Gastroesophageal sphincter (tissue), 4 donors: ENCODE measurements around the gene ST7. TPM values are rescaled to one million over a fixed set of nuclear protein-coding genes. Genes with fewer than 3 reads are reported as not detected.

Source experiments
- ATAC-seq: fragments of 150-250 bp; one replicate; pipeline ENCODE4 v1.9.1; 2016; ENCODE audit warnings: mild to moderate bottlenecking, moderate library complexity
- H3K27ac ChIP-seq, 4 donors: fragments of 200-600 bp; sonication (generic) in 3 of 4; 1 replicate in 3 of 4; 2 replicates in 1 of 4; pipeline ENCODE4 v1.5.1; 2016 to 2019
- H3K27me3 ChIP-seq: fragments of 200-600 bp; sonication (generic); one replicate; pipeline ENCODE4 v1.5.1; 2019
- H3K36me3 ChIP-seq, 2 donors: fragments of 200-600 bp; sonication (generic); one replicate each; pipeline ENCODE4 v1.5.1; 2019; ENCODE audit warnings: control low read depth in 1 of 2
- H3K4me1 ChIP-seq, 3 donors: fragments of 200-600 bp; sonication (generic); 1 replicate in 2 of 3; 2 replicates in 1 of 3; pipeline ENCODE4 v1.5.1; 2016 to 2019; ENCODE audit warnings: control low read depth in 2 of 3
- H3K4me3 ChIP-seq, 2 donors: fragments of 200-600 bp; sonication (generic); one replicate each; pipeline ENCODE4 v1.5.1; 2019; ENCODE audit warnings: mild to moderate bottlenecking in 1 of 2, moderate library complexity in 1 of 2
- H3K9me3 ChIP-seq, 3 donors: fragments of 200-600 bp; sonication (generic); one replicate each; pipeline ENCODE4 v1.5.1; 2017 to 2019; ENCODE audit warnings: control low read depth in 2 of 3
- EP300 ChIP-seq: sonication (generic); formaldehyde crosslinking; IDR thresholded peaks from one replicate; pipeline ENCODE4 v1.6.1; 2017; ENCODE audit warnings: antibody characterized with exemption, mild to moderate bottlenecking
- POLR2A ChIP-seq, 2 donors: fragments of 450-650 bp; IDR thresholded peaks; one replicate each; pipeline ENCODE4 v1.6.1; 2017; ENCODE audit warnings: antibody characterized with exemption in 2 of 2, mild to moderate bottlenecking in 2 of 2, moderate library complexity in 1 of 2
- POLR2AphosphoS5 ChIP-seq: sonication (generic); formaldehyde crosslinking; IDR thresholded peaks from one replicate; pipeline ENCODE4 v1.6.1; 2017; ENCODE audit warnings: antibody characterized with exemption
- WGBS, 2 donors: methylation state at CpG; one replicate each; pipeline ENCODE4 v1.1.5; 2018; ENCODE audit warnings: low coverage in 1 of 2; 5-methylcytosine and 5-hydroxymethylcytosine counted together
- total RNA-seq, 4 donors: library from RNA; depleted of rRNA; stranded (reverse); fragments of >200 nt; gene quantifications; one replicate each; pipeline ENCODE4 v1.1.0, GENCODE V29; 2016
- TF ChIP-seq, protein P1 (sequence below), 4 experiments: fragments of 200-600 bp in 2 of 4; fragments of 450-650 bp in 2 of 4; sonication (generic) in 1 of 4; IDR thresholded peaks; one replicate each; pipeline ENCODE4 v1.5.1; 2017 to 2019; ENCODE audit warnings: antibody characterized with exemption in 4 of 4, mild to moderate bottlenecking in 2 of 4, moderate library complexity in 2 of 4

ST7 gene
- total RNA-seq, 4 donors from 2014 or later: 19.1 to 43.9 (median 24.2) TPM

DNA sequence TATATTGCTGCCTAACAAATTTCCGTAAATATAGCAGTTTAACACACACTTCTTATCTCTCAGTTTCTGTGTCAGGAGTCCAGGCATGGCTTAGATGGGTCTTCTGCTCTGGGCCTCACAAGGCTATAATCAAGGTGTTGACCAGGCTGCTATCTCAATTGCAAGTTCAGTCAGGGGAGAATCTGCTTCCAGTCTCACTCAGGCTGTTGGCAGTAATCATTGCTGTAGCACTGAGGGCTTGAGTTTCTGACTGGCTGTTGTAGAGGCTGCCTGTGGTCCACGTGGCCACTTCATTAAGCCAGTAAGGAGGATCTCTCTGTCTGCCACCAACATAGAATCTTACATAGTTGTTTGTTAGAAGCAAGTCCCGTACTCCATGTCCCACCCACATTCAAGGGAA lies 138.4 kb downstream of the ST7 start:
- H3K9me3 ChIP-seq: no peaks in the 10 kb centered on the region
- no peaks in the 10 kb centered on the region for H3K27me3 ChIP-seq
- TF ChIP-seq POLR2AphosphoS5: no peak
- TF ChIP-seq, protein P1, sequence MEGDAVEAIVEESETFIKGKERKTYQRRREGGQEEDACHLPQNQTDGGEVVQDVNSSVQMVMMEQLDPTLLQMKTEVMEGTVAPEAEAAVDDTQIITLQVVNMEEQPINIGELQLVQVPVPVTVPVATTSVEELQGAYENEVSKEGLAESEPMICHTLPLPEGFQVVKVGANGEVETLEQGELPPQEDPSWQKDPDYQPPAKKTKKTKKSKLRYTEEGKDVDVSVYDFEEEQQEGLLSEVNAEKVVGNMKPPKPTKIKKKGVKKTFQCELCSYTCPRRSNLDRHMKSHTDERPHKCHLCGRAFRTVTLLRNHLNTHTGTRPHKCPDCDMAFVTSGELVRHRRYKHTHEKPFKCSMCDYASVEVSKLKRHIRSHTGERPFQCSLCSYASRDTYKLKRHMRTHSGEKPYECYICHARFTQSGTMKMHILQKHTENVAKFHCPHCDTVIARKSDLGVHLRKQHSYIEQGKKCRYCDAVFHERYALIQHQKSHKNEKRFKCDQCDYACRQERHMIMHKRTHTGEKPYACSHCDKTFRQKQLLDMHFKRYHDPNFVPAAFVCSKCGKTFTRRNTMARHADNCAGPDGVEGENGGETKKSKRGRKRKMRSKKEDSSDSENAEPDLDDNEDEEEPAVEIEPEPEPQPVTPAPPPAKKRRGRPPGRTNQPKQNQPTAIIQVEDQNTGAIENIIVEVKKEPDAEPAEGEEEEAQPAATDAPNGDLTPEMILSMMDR (IDR thresholded peaks at IDR 0.05): no peak
- TF ChIP-seq POLR2A (IDR thresholded peaks at IDR 0.05): no peak
- no peak for TF ChIP-seq EP300
- peaks cover 0 to 16% (median 0%) of the 10 kb centered on the region in 3 donors for H3K4me1 ChIP-seq
- no peaks in the 10 kb centered on the region for H3K36me3 ChIP-seq
- H3K4me3 ChIP-seq: no peak overlapping the region
- ATAC-seq: no peak
- whole genome bisulfite sequencing, 2 donors: 89 to 90% methylated on average over 1 of the region's 3 CpGs
- H3K27ac ChIP-seq: no peak overlapping the region

DNA sequence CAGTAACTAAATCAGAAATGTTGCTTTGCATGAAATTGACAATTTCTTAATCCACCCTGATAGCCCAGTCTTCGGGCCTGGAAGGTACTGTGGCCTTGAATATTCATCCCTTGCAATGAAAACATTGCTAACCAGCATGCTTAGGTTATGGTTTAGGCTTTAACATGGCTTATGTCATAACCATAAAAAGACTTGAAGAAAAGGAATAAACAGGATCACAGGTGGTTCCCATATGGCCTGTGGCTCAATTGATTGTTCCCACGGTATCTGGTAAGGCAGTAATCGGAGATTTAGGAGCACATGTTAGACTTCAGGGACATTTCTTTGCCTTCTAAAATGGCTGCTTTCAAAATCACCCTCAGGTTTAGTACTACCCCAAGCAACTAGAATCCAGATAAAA lies 139.5 kb downstream of the ST7 start:
- no peaks in the 10 kb centered on the region for H3K9me3 ChIP-seq
- ATAC-seq: no peak
- H3K27me3 ChIP-seq: no peaks in the 10 kb centered on the region
- TF ChIP-seq, protein P1 (IDR thresholded peaks at IDR 0.05): no peak
- TF ChIP-seq EP300 (no peak), POLR2A (IDR thresholded peaks at IDR 0.05) (no peak), POLR2AphosphoS5 (no peak)
- H3K36me3 ChIP-seq: no peaks in the 10 kb centered on the region
- no peak overlapping the region for H3K4me3 ChIP-seq
- 64 to 94% methylated on average over 3 of the region's 3 CpGs for WGBS, 2 donors
- peaks cover 0 to 13% (median 0%) of the 10 kb centered on the region in 3 donors for H3K4me1 ChIP-seq
- no peak overlapping the region for H3K27ac ChIP-seq

DNA sequence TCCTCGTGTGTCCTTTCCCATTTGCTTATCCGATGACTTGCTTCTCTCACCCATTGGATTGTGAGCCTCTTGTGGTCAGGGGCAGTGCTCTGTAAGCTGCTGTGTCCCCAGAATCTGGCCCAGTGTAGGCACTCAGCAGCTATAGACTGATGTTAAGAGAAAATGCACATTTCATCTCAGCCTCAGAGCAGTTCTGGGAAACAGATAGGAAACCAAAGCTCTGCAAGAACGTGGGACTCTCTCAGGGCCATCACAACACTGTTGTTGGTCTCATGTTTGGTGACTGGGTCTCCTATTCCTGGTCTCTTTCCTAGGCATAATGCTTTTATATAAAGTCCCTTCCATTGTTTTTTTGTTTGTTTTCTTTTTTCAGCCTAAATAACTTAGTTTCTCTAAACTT lies 141.2 kb downstream of the ST7 start:
- no peaks in the 10 kb centered on the region for H3K27me3 ChIP-seq
- peaks cover 4 to 18% (median 6%) of the 10 kb centered on the region in 3 donors for H3K4me1 ChIP-seq
- TF ChIP-seq EP300: no peak
- TF ChIP-seq, protein P1 (IDR thresholded peaks at IDR 0.05): no peak
- TF ChIP-seq POLR2AphosphoS5: no peak
- no peak for TF ChIP-seq POLR2A (IDR thresholded peaks at IDR 0.05)
- no peak overlapping the region for H3K27ac ChIP-seq
- no peak overlapping the region for H3K4me3 ChIP-seq
- no peaks in the 10 kb centered on the region for H3K36me3 ChIP-seq
- 83 to 89% methylated on average over 1 to 3 of the region's 3 CpGs for WGBS, 2 donors
- no peaks in the 10 kb centered on the region for H3K9me3 ChIP-seq
- no peak for ATAC-seq

DNA sequence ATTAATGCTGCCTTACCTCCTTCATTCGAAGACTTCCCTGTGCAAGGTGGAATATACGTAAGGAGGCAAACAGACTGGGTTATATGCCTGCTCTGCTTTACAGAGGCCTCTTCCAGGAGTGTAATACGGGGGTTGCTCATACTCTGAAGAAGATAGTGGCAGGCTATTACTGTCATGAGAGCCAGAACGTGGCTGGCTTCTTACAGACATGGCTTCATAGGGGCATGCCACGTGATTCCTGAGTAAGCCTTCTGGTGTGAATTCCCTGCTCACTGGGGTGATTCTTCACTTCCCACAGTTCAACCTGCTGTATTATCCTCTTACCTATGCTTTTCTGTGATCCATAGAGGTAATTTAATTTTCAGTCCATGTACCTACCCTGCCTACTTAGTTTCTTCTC lies 141.8 kb downstream of the ST7 start:
- Histone ChIP-seq H3K27ac (no peak overlapping the region), H3K4me3 (no peak overlapping the region), H3K9me3 (no peaks in the 10 kb centered on the region), H3K36me3 (no peaks in the 10 kb centered on the region), H3K27me3 (no peaks in the 10 kb centered on the region), H3K4me1 (peaks cover 4 to 18% (median 6%) of the 10 kb centered on the region in 3 donors)
- no peak for TF ChIP-seq POLR2A (IDR thresholded peaks at IDR 0.05)
- TF ChIP-seq, protein P1 (IDR thresholded peaks at IDR 0.05): no peak
- TF ChIP-seq POLR2AphosphoS5: no peak
- WGBS, 2 donors: 87 to 96% methylated on average over 4 of the region's 5 CpGs
- ATAC-seq: no peak

DNA sequence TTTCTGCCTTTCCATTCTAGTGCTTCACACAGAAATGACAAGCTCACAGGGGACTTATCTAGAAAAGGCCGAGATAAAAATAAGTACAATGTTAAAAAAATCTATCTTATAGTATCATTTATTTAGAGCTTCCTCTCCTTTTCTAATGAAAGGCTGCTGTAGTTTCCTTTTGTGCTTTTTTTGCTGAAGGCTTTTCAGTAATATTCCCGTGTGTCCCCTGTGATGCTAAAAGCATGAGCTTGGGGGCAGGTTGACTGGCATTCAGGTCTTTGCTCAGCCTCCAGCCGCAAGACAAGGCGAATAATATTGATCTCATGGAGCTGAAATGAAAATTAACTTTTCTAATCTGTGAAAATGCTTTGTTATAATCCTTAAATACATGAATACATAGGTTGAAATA lies 143.0 kb downstream of the ST7 start:
- H3K36me3 ChIP-seq: no peaks in the 10 kb centered on the region
- no peak overlapping the region for H3K4me3 ChIP-seq
- WGBS, 2 donors: 81 to 87% methylated on average over 4 of the region's 4 CpGs
- peaks cover 4 to 13% (median 6%) of the 10 kb centered on the region in 3 donors for H3K4me1 ChIP-seq
- H3K27me3 ChIP-seq: no peaks in the 10 kb centered on the region
- no peak for TF ChIP-seq POLR2AphosphoS5
- TF ChIP-seq EP300: no peak
- no peak for TF ChIP-seq POLR2A (IDR thresholded peaks at IDR 0.05)
- TF ChIP-seq, protein P1 (IDR thresholded peaks at IDR 0.05): no peak
- no peaks in the 10 kb centered on the region for H3K9me3 ChIP-seq
- H3K27ac ChIP-seq: no peak overlapping the region
- no peak for ATAC-seq
